ENCODE measurements around the gene RASAL1.

The RASAL1 gene, protein sequence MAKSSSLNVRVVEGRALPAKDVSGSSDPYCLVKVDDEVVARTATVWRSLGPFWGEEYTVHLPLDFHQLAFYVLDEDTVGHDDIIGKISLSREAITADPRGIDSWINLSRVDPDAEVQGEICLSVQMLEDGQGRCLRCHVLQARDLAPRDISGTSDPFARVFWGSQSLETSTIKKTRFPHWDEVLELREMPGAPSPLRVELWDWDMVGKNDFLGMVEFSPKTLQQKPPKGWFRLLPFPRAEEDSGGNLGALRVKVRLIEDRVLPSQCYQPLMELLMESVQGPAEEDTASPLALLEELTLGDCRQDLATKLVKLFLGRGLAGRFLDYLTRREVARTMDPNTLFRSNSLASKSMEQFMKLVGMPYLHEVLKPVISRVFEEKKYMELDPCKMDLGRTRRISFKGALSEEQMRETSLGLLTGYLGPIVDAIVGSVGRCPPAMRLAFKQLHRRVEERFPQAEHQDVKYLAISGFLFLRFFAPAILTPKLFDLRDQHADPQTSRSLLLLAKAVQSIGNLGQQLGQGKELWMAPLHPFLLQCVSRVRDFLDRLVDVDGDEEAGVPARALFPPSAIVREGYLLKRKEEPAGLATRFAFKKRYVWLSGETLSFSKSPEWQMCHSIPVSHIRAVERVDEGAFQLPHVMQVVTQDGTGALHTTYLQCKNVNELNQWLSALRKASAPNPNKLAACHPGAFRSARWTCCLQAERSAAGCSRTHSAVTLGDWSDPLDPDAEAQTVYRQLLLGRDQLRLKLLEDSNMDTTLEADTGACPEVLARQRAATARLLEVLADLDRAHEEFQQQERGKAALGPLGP

DNA sequence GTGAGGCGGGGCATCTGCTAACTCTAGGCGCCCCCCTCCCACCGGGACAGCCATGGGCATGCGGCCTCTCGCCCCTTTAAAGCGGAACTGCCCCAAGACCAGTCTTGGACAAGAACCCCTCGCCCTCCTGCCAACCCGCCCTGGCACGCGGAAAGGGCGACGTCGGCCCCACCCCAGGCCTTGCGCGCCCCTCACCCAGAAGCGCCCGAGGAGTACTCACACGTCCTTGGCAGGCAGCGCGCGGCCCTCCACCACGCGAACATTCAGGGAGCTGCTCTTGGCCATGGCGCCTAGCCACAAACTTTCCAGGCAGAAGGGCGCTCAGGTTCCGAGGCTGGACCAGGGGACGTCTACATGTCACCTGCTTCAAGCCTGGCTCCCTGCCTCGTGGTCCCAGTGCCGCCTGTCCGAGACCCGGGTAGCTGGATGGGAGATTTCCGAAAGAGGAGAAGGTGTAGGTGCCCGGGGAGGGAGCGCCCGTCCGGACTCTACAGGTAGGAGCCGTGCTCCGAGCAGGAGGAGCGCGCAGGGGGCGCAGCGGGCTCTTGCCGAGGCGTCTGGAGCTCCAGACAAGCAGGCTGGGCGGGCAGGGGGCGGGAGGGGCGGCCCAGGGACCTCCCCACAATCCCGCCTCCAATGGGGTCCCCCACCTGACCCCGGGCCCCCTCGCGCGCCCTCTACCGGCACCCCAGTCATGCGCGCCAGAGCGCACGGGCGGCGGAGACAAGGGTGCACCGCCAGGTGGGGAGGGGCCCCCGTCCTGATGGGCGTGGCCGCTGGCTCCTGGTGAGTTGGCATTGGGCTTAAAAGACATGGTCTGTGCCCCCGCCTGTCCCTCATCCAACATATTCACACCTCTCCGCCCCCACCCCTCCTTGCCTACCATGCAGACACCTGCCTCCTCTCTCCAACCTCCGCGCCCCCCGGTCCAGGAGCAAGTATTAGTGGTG lies at the start of gene RASAL1:
Gene RASAL1, minus strand, starts transcription at position 584 of the 950 bp plus-strand sequence. Its CDS starts 299 bp downstream, at position 285.
- no peak for DNase-seq (ENCODE audit: low read depth, low spot score)
- no peak for TF ChIP-seq CTCF (IDR thresholded peaks at IDR 0.05; ENCODE audit: low read depth, low read length)
- in situ Hi-C loops (cut with HindIII; ENCODE audit: low sequenced_read_pairs) = no loop called here
- H3K4me3 ChIP-seq (ENCODE audit: low read depth, low read length) = no peak within 1 kb of the TSS

DNA sequence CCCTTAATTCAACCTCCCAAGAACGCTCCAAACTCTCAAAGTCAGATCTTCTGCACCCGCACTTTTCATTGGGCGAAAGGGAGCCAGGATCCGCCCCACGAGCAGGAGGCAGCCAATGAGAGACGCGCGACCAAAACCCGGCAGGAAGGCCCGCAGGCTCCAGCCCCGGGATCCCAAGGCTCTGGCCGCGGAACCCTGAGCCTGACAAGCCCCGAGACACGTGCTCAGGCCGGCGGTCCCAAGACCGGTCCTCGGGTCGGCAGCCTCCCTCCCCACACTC lies 49.3 kb upstream of the RASAL1 start:
- H3K4me3 ChIP-seq (ENCODE audit: low read depth, low read length) = peak overlapping the region; percentile 86
- peak; percentile 92 for DNase-seq (ENCODE audit: low read depth, low spot score)
- TF ChIP-seq CTCF (IDR thresholded peaks at IDR 0.05; ENCODE audit: low read depth, low read length) = no peak
- in situ Hi-C loops (cut with HindIII; ENCODE audit: low sequenced_read_pairs) = no loop called here

DNA sequence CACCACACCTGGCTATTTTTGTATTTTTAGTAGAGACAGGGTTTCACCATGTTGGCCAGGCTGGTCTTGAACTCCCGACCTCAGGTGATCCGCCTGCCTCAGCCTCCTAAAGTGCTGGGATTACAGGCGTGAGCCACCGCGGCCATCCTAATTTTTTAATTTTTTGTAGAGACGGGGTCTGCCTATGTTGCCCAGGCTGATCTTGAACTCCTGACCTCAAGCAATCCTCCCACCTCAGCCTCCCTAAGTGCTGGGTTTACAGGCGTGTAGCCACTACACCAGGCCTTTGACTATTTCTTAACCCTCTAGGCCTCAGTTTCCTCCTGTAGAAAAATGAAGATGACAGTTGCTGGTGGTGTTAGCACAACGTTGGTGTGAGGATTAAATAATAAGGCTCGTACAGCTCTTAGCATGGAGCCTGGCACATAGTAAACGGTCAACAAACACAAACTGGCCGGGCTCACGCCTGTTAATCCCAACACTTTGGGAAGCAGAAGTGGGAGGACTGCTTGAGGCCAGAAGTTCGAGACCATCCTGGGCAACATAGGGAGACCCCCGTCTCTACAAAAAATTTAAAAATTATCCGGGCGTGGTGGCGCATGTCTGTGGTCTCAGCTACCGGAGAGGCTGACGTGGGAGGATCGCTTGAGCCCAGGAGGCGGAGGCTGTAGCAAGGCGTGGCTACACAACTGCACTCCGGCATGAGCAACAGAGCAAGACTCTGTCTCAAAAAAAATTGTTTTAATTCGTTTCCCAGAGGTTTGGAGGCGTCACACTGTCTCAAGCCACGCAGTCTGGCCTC lies 48.7 kb upstream of the RASAL1 start:
- no peak for DNase-seq (ENCODE audit: low read depth, low spot score)
- in situ Hi-C loops (cut with HindIII; ENCODE audit: low sequenced_read_pairs) = no loop called here
- TF ChIP-seq CTCF (IDR thresholded peaks at IDR 0.05; ENCODE audit: low read depth, low read length) = no peak
- peak overlapping the region; percentile 86 for H3K4me3 ChIP-seq (ENCODE audit: low read depth, low read length)

GRCh38 chr12:113183030-113183589 lies 47.5 kb upstream of the RASAL1 start:
- in situ Hi-C loops (cut with HindIII; ENCODE audit: low sequenced_read_pairs) = no loop called here
- H3K4me3 ChIP-seq (ENCODE audit: low read depth, low read length) = no peak overlapping the region
- DNase-seq (ENCODE audit: low read depth, low spot score) = no peak
- TF ChIP-seq CTCF (IDR thresholded peaks at IDR 0.05; ENCODE audit: low read depth, low read length) = no peak

DNA sequence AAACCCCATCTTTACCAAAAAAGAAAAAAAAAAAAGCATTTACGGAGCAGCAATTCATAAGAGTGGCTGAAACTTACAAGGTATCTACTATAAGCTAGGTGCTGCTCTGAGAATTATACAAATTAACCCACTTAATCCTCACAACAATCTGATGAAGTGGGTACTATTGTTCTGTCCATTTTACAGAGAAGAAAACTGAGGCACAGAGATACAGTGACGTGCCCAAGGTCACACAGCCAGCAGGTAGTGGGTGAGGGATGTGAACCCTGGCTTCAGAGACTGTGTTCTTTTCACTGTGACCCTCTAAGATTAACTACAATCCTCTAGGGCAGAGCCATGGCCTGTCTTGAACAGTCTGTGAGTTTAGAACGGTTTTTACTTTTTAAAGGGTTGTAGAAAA lies 46.4 kb upstream of the RASAL1 start:
- TF ChIP-seq CTCF (IDR thresholded peaks at IDR 0.05; ENCODE audit: low read depth, low read length) = no peak
- no peak for DNase-seq (ENCODE audit: low read depth, low spot score)
- no peak overlapping the region for H3K4me3 ChIP-seq (ENCODE audit: low read depth, low read length)
- in situ Hi-C loops (cut with HindIII; ENCODE audit: low sequenced_read_pairs) = no loop called here

Data from astrocyte of the spinal cord (primary cell).